Lung (tissue), 12 donors: ENCODE results near the gene LMF1. TPM values are rescaled to one million over a fixed set of nuclear protein-coding genes. Genes with fewer than 3 reads are reported as not detected.

Experiments
- ATAC-seq: fragments of 200-7000 bp; cut with Tn5 transposase; one replicate; pipeline ENCODE4 v1.9.1; 2020; ENCODE audit warnings: moderate number of reproducible peaks; ENCODE audit not compliant: insufficient read depth, low FRiP score
- DNase-seq, 3 donors: peaks; one replicate each; pipeline ENCODE4 v3.0.0-alpha.2; 2013 to 2017
- H3K27ac ChIP-seq, 2 donors: one replicate each; pipeline ENCODE4 v1.5.1; 2013; ENCODE audit warnings: mild to moderate bottlenecking in 2 of 2, moderate library complexity in 2 of 2, control low read depth in 1 of 2, inconsistent platforms in 1 of 2, low read depth in 1 of 2, low read length in 1 of 2
- H3K27me3 ChIP-seq, 3 donors: one replicate each; pipeline ENCODE4 v1.5.1; 2013; ENCODE audit warnings: low read length in 2 of 3; ENCODE audit not compliant: control insufficient read depth in 3 of 3, insufficient read depth in 3 of 3
- H3K36me3 ChIP-seq, 4 donors: one replicate each; pipeline ENCODE4 v1.5.1; 2013; ENCODE audit warnings: low read length in 4 of 4, mild to moderate bottlenecking in 1 of 4, moderate library complexity in 1 of 4; ENCODE audit not compliant: control insufficient read depth in 4 of 4, insufficient read depth in 4 of 4
- H3K4me1 ChIP-seq, 5 donors: one replicate each; pipeline ENCODE4 v1.5.1; 2013; ENCODE audit warnings: low read length in 5 of 5, mild to moderate bottlenecking in 2 of 5, moderate library complexity in 1 of 5; ENCODE audit not compliant: control insufficient read depth in 5 of 5, insufficient read depth in 5 of 5
- H3K4me3 ChIP-seq: one replicate; pipeline ENCODE4 v1.5.1; 2013; ENCODE audit warnings: mild to moderate bottlenecking, control low read depth, moderate library complexity
- H3K9ac ChIP-seq, 2 donors: one replicate each; pipeline ENCODE4 v1.5.1; 2013; ENCODE audit warnings: low read length in 2 of 2, control low read depth in 1 of 2; ENCODE audit not compliant: insufficient read depth in 1 of 2
- H3K9me3 ChIP-seq, 4 donors: one replicate each; pipeline ENCODE4 v1.5.1; 2013; ENCODE audit warnings: low read length in 3 of 4, mild to moderate bottlenecking in 1 of 4, moderate library complexity in 1 of 4; ENCODE audit not compliant: control insufficient read depth in 4 of 4, insufficient read depth in 3 of 4
- CTCF ChIP-seq: IDR thresholded peaks from 2 replicates; pipeline ENCODE4 v1.5.1; 2012; ENCODE audit warnings: mild to moderate bottlenecking; ENCODE audit errors: control extremely low read depth, extremely low read depth
- whole genome bisulfite sequencing, 2 donors: extraction: QIAGEN DNeasy Blood & Tissue Kit; methylation state at CpG; one replicate each; pipeline ENCODE4 v1.1.7; 2013; 5-methylcytosine and 5-hydroxymethylcytosine counted together
- polyA plus RNA-seq, 2 donors: library from polyadenylated mRNA; stranded (reverse); fragments of 200-250 nt; gene quantifications; one replicate each; pipeline ENCODE4 v1.2.1, GENCODE V29; 2013
- total RNA-seq, 2 donors: library from RNA; depleted of rRNA in 1 of 2; stranded (reverse); fragments of >200 nt in 1 of 2; gene quantifications; one replicate each; pipeline ENCODE4 v1.2.1, GENCODE V29; 2014 to 2021
- donor health status: control.
- donor health status: control.
- donor health status: Bipolar disorder and iron deficiency.
- donor health status: healthy.
- donor health status: DM: yes; HTN: yes; CAD: no.

The LMF1 gene
- total and polyA plus RNA-seq, 4 donors: 9.1 to 23.7 (median 20.6) TPM

- Histone ChIP-seq H3K4me1 (no peaks in the 10 kb centered on the region), H3K9me3 (peaks cover 0 to 4% (median 0%) of the 10 kb centered on the region in 4 donors), H3K9ac (no peak overlapping the region), H3K27ac (no peak overlapping the region), H3K36me3 (peaks cover 0 to 37% (median 6%) of the 10 kb centered on the region in 4 donors), H3K27me3 (no peaks in the 10 kb centered on the region), H3K4me3 (no peak overlapping the region)
- DNase-seq (no peak), ATAC-seq (no peak)
- TF ChIP-seq CTCF: no peak
- 96% methylated on average over 32 to 34 of the region's 34 CpGs for WGBS, 2 donors
Measured at GRCh38 chr16:867421-868385, 103.1 kb downstream of the LMF1 start.

GRCh38 chr16:866252-866896 lies 104.4 kb downstream of the LMF1 start:
- Histone ChIP-seq H3K4me3 (no peak overlapping the region), H3K9me3 (no peaks in the 10 kb centered on the region), H3K4me1 (no peaks in the 10 kb centered on the region), H3K27ac (no peak overlapping the region), H3K9ac (no peak overlapping the region), H3K36me3 (peaks cover 0 to 30% (median 6%) of the 10 kb centered on the region in 4 donors), H3K27me3 (no peaks in the 10 kb centered on the region)
- DNase-seq: no peak
- 73 to 90% methylated on average over 9 of the region's 9 CpGs for WGBS, 2 donors
- ATAC-seq: no peak
- TF ChIP-seq CTCF: no peak

GRCh38 chr16:865026-865425 lies 105.8 kb downstream of the LMF1 start:
- Histone ChIP-seq H3K4me1 (no peaks in the 10 kb centered on the region), H3K27ac (no peak overlapping the region), H3K36me3 (peaks cover 0 to 20% (median 6%) of the 10 kb centered on the region in 4 donors), H3K4me3 (no peak overlapping the region), H3K9me3 (peaks cover 0 to 3% (median 0%) of the 10 kb centered on the region in 4 donors), H3K9ac (no peak overlapping the region), H3K27me3 (no peaks in the 10 kb centered on the region)
- no peak for TF ChIP-seq CTCF
- 84 to 92% methylated on average over 5 of the region's 5 CpGs for WGBS, 2 donors
- ATAC-seq (no peak), DNase-seq (no peak)
